Uterus (tissue), 4 donors: ENCODE measurements around the gene NUP160. TPM values are rescaled to one million over a fixed set of nuclear protein-coding genes. Genes with fewer than 3 reads are reported as not detected.
"Not testable (repeated sequence)": the region's sequence is repeated elsewhere in the genome, so short reads cannot be mapped to it uniquely, and the experiment has no call there.

Experiments used
- DNase-seq, 2 donors: peaks; one replicate each; pipeline ENCODE4 v3.0.0-alpha.2; 2019 to 2020
- H3K27ac ChIP-seq, 2 donors: fragments of 200-600 bp; sonication (generic); 1 replicate in 1 of 2; 2 replicates in 1 of 2; pipeline ENCODE4 v1.5.1; 2016 to 2018
- H3K27me3 ChIP-seq, 2 donors: fragments of 200-600 bp; sonication (generic); one replicate each; pipeline ENCODE4 v1.5.1; 2018 to 2019; ENCODE audit warnings: control low read depth in 1 of 2
- H3K36me3 ChIP-seq, 2 donors: fragments of 200-600 bp; sonication (generic); one replicate each; pipeline ENCODE4 v1.5.1; 2019; ENCODE audit warnings: control low read depth in 1 of 2
- H3K4me1 ChIP-seq, 2 donors: fragments of 200-600 bp; sonication (generic); one replicate each; pipeline ENCODE4 v1.5.1; 2018 to 2019; ENCODE audit warnings: control low read depth in 1 of 2
- H3K4me3 ChIP-seq, 2 donors: fragments of 200-600 bp; sonication (generic); 1 replicate in 1 of 2; 2 replicates in 1 of 2; pipeline ENCODE4 v1.5.1; 2018 to 2019; ENCODE audit warnings: mild to moderate bottlenecking in 1 of 2
- H3K9me3 ChIP-seq, 2 donors: fragments of 200-600 bp; sonication (generic); one replicate each; pipeline ENCODE4 v1.5.1; 2019; ENCODE audit warnings: control low read depth in 1 of 2
- CTCF ChIP-seq, 4 experiments: fragments of 200-600 bp in 2 of 4; fragments of 450-650 bp in 2 of 4; sonication (generic) in 2 of 4; IDR thresholded peaks; one replicate each; pipeline ENCODE4 v1.5.1; 2016 to 2019; ENCODE audit warnings: antibody characterized with exemption in 4 of 4, mild to moderate bottlenecking in 2 of 4, moderate library complexity in 1 of 4
- POLR2A ChIP-seq, 2 donors: fragments of 450-650 bp; IDR thresholded peaks; one replicate each; pipeline ENCODE4 v1.6.1; 2016; ENCODE audit warnings: antibody characterized with exemption in 2 of 2, mild to moderate bottlenecking in 1 of 2, moderate library complexity in 1 of 2
- intact Hi-C: fragments of 100-400 bp; cut with DNase I; formaldehyde crosslinking; loops from one replicate; pipeline ENCODE4 v1.15.1; 2023; ENCODE audit warnings: low total_unique reads
- total RNA-seq, 4 donors: library from RNA; depleted of rRNA in 3 of 4; stranded (reverse); fragments of >200 nt in 3 of 4; gene quantifications; one replicate each; pipeline versions ENCODE4 v1.1.0 to v1.2.4, GENCODE V29; 2014 to 2023
- donor health status: DM: yes; HTN: yes; CAD: no.

The NUP160 gene
- total RNA-seq, 4 donors from 2014 or later = 11.8 to 90.8 (median 40.4) TPM

- intact Hi-C loops = no loop called here
- no peak overlapping the region for H3K27ac ChIP-seq
- H3K36me3 ChIP-seq = no peaks in the 10 kb centered on the region
- DNase-seq = no peak
- no peak overlapping the region for H3K4me3 ChIP-seq
- H3K4me1 ChIP-seq = no peaks in the 10 kb centered on the region
- no peaks in the 10 kb centered on the region for H3K27me3 ChIP-seq
- H3K9me3 ChIP-seq = no peaks in the 10 kb centered on the region
- TF ChIP-seq CTCF (IDR thresholded peaks at IDR 0.05) = no peak
Measured at GRCh38 chr11:47891886-47892285, 43.7 kb upstream of the NUP160 start.

GRCh38 chr11:47889714-47890441, 41.7 kb upstream of the NUP160 start:
- Histone ChIP-seq H3K27ac (no peak overlapping the region), H3K9me3 (no peaks in the 10 kb centered on the region)
- no peak for TF ChIP-seq CTCF (IDR thresholded peaks at IDR 0.05)
- TF ChIP-seq POLR2A (IDR thresholded peaks at IDR 0.05) = no peak

GRCh38 chr11:47887910-47888569, 39.9 kb upstream of the NUP160 start:
- no peak for DNase-seq
- no peaks in the 10 kb centered on the region for H3K36me3 ChIP-seq
- H3K27ac ChIP-seq = no peak overlapping the region
- no peaks in the 10 kb centered on the region for H3K9me3 ChIP-seq
- no peaks in the 10 kb centered on the region for H3K27me3 ChIP-seq
- intact Hi-C loops = no loop called here
- no peaks in the 10 kb centered on the region for H3K4me1 ChIP-seq
- TF ChIP-seq CTCF (IDR thresholded peaks at IDR 0.05) = no peak
- no peak for TF ChIP-seq POLR2A (IDR thresholded peaks at IDR 0.05)
- H3K4me3 ChIP-seq = no peak overlapping the region

More at GRCh38 chr11:47889714-47890441, 41.7 kb upstream of the NUP160 start:
- no peak for DNase-seq
- Histone ChIP-seq H3K4me3 (no peak overlapping the region), H3K36me3 (no peaks in the 10 kb centered on the region), H3K27me3 (no peaks in the 10 kb centered on the region), H3K4me1 (no peaks in the 10 kb centered on the region)
- intact Hi-C loops = no loop called here

GRCh38 chr11:47886096-47886495, 37.9 kb upstream of the NUP160 start:
- intact Hi-C loops = no loop called here

GRCh38 chr11:47882437-47882836, 34.3 kb upstream of the NUP160 start:
- intact Hi-C loops, H3K4me3 ChIP-seq, DNase-seq, H3K27ac ChIP-seq, H3K9me3 ChIP-seq, H3K36me3 ChIP-seq, H3K27me3 ChIP-seq, H3K4me1 ChIP-seq: not testable (repeated sequence)

More at GRCh38 chr11:47886096-47886495, 37.9 kb upstream of the NUP160 start:
- no peaks in the 10 kb centered on the region for H3K9me3 ChIP-seq
- peak overlapping the region in 1 of 2 donors; percentile 34 for H3K27ac ChIP-seq
- H3K36me3 ChIP-seq = no peaks in the 10 kb centered on the region
- H3K27me3 ChIP-seq = no peaks in the 10 kb centered on the region
- H3K4me1 ChIP-seq = no peaks in the 10 kb centered on the region
- DNase-seq = peak in 1 of 2 donors; percentile 21
- TF ChIP-seq CTCF (IDR thresholded peaks at IDR 0.05) (no peak), POLR2A (IDR thresholded peaks at IDR 0.05) (no peak)
- H3K4me3 ChIP-seq = no peak overlapping the region
